Inflammatory macrophage treated with lipopolysaccharide for 4 hours (primary cell): ENCODE measurements around the gene RP9.

ENCODE experiments used
- DNase-seq: peaks from one replicate; pipeline ENCODE4 v3.0.0-alpha.2; 2020

Gene RP9

GRCh38 chr7:33109005-33109757 is at the start of gene RP9:
Gene RP9, minus strand, starts transcription at chr7:33109404. Its CDS starts 32 bp downstream, at chr7:33109372.
- DNase-seq, result peak; percentile 74

GRCh38 chr7:33157781-33158180 is 48.6 kb upstream of the RP9 start:
- DNase-seq, result no peak

- no peak for DNase-seq
These were observed 48.1 kb upstream of the RP9 start for GRCh38 chr7:33157311-33157710.

- DNase-seq, result no peak
These were observed 47.2 kb upstream of the RP9 start for GRCh38 chr7:33156441-33156840.

- DNase-seq, result no peak
These were observed 46.6 kb upstream of the RP9 start for GRCh38 chr7:33155811-33156210.

- DNase-seq, result no peak
These were observed 42.9 kb upstream of the RP9 start for GRCh38 chr7:33152087-33152486.

GRCh38 chr7:33145156-33145555 is 36.0 kb upstream of the RP9 start:
- DNase-seq, result no peak

GRCh38 chr7:33143996-33144718 is 35.0 kb upstream of the RP9 start:
- no peak for DNase-seq

- no peak for DNase-seq
These were observed 33.4 kb upstream of the RP9 start for GRCh38 chr7:33142585-33142984.

GRCh38 chr7:33137103-33137502 is 27.9 kb upstream of the RP9 start:
- DNase-seq, result no peak

- no peak for DNase-seq
These were observed 21.0 kb upstream of the RP9 start for GRCh38 chr7:33130184-33130583.

GRCh38 chr7:33129806-33130153 is 20.6 kb upstream of the RP9 start:
- DNase-seq, result no peak

- DNase-seq, result peak; percentile 96
These were observed 20.0 kb upstream of the RP9 start, which contains the start of gene BBS9 for GRCh38 chr7:33128990-33129805. Gene BBS9, plus strand, starts transcription at chr7:33129564. Its CDS starts 16,689 bp downstream, at chr7:33146253.

GRCh38 chr7:33128631-33128989 is 19.4 kb upstream of the RP9 start:
- no peak for DNase-seq

GRCh38 chr7:33127085-33127484 is 17.9 kb upstream of the RP9 start:
- no peak for DNase-seq

- DNase-seq, result no peak
These were observed 9.2 kb upstream of the RP9 start for GRCh38 chr7:33118383-33118782.

- no peak for DNase-seq
These were observed 5.8 kb upstream of the RP9 start for GRCh38 chr7:33114976-33115375.

GRCh38 chr7:33111614-33112013 is 2.4 kb upstream of the RP9 start:
- no peak for DNase-seq

- peak; percentile 35 for DNase-seq
These were observed 594 bp upstream of the RP9 start for GRCh38 chr7:33109758-33110238.

- no peak for DNase-seq
These were observed 625 bp downstream of the RP9 start for GRCh38 chr7:33108554-33109004.

GRCh38 chr7:33107136-33108066 is 1.8 kb downstream of the RP9 start:
- peak; percentile 35 for DNase-seq

- no peak for DNase-seq
These were observed 7.3 kb downstream of the RP9 start for GRCh38 chr7:33101906-33102305.
